Measurements from ENCODE around the gene GMPR.
A peak's percentile ranks its signal among the peaks of the same experiment; 100 is the strongest.
"Not testable (repeated sequence)": the region's sequence is repeated elsewhere in the genome, so short reads cannot be mapped to it uniquely, and the experiment has no call there.

Gene GMPR

DNA sequence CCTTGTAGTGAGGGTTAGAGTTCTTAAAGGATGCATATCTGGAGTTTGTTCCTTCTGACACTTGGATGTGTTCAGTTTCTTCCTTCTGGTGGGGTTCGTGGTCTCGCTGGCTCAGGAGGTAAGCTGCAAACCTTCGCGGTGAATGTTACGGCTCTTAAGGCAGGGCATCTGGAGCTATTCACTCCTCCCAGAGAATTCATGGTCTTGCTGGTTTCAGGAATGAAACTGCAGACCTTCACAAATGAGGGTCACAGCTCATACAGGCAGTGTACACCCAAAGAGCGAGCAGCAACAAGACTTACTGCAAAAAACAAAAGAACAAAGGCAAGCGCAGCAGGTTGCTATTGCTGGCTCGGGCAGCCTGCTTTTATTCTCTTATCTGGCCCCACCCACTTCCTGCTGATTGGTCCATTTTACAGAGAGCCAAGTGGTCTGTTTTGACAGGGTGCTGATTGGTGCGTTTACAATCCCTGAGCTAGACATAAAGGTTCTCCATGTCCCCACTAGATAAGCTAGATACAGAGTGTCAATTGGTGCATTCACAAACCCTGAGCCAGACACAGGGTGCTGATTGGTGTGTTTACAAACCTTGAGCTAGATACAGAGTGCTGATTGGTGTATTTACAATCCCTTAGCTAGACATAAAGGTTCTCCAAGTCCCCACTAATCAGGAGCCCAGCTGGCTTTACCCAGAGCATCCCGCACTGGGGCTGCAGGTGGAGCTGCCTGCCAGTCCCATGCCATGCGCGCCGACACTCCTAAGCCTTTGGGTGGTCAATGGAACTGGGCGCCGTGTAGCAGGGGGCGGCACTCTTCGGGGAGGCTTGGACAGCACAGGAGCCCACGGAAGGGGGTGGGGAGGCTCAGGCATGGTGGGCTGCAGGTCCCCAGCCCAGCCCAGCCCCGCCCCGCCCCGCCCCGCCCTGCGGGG, 12.0 kb upstream of the GMPR start:
- DNase-seq, result not testable (repeated sequence)

- no peak for DNase-seq
Measured at GRCh38 chr6:16227048-16227562, 11.3 kb upstream of the GMPR start.

GRCh38 chr6:16227605-16228004, 10.8 kb upstream of the GMPR start:
- no peak for DNase-seq

- no peak for DNase-seq
Measured at GRCh38 chr6:16228043-16228442, 10.3 kb upstream of the GMPR start.

DNA sequence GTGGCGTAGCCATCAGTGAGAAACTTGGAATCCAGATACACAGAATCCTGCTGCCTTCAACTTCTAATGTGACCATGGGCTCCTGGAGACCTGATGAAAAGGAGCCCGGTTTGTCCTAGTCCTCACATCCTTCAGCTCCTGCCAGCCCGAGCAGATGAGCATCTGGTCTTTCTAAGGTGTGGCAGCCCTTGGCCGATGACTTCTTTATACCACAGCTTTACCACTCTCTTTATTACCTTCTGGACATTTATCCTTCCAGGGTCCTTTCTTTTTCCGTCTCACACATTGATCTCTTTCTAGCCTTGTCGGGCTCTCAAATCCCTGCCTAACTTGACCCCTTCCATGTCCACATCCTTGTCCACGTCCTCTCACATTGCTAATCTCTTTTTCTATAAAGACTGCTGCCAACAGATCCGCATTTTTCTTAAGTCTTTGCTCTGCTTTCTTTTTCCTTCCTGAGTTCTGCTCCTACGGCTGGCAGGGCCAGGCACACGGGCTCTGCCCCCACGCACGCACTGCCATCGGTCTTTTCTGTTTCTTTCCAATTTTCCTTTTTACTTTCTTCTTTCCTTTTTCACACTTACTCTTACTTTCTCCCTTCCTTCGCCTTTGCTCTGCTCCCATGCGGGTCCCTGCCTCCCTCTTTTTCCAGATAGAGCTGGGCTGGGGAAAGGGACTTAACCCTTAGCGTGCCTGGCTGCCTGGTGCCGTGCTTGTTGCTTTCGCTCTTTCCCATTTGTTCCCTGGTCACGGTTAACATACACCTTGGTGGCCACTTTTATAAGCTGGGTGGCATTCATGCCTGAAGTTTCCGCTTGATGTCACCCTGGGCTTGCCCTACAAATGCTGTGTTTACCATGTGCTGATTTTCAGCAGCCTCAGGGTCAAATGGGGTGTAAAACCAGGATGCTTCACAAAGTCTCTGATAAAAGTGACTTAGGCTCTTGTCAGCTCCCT, 9.4 kb upstream of the GMPR start:
- no peak for DNase-seq

- DNase-seq, result no peak
Measured at GRCh38 chr6:16229700-16230099, 8.7 kb upstream of the GMPR start.

- DNase-seq, result no peak
Measured at GRCh38 chr6:16230953-16231352, 7.4 kb upstream of the GMPR start.

DNA sequence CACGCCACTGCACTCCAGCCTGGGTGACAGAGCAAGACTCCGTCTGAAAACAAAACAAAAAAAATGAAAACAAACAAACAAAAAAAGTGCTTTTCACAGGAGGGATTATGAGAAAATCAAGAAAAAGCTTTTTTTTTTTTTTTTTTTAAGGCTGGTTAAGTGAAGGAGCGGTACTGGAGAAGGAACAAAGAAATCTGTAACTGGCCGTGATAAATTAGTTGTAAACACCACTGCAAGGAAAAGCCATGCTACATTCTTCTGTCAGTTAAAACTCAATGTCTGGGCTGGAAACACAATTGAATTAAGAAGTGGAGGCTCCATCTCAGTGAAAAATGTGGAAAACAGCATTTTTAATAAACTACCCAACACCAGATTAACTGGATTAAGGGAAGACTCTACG, 6.3 kb upstream of the GMPR start:
- no peak for DNase-seq

GRCh38 chr6:16236009-16236501, 2.3 kb upstream of the GMPR start:
- no peak for DNase-seq

GRCh38 chr6:16236631-16237199, 1.7 kb upstream of the GMPR start:
- DNase-seq, result no peak

DNA sequence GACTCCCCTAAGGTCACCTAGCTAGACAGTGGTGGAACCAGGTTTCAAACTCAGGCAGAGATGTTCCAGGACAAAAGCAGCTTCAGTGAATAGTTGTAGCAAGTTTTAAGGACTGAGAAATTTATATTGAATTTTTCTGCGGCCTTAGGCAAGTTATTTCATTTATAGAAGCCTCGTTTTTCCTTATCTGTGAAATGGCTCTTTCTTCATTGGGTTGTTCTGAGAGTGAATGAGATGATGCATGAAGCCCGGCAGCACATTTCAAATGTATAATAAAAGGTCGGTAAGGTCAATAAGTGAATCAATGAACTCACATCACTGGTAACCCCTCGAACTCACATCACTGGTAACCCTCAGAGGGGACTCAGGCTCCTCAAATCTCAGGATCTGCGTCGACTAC, 1.1 kb upstream of the GMPR start:
- no peak for DNase-seq

- no peak for DNase-seq
Measured at GRCh38 chr6:16238963-16239797, 793 bp downstream of the GMPR start.

GRCh38 chr6:16239798-16240123, 1.4 kb downstream of the GMPR start:
- DNase-seq, result no peak

DNA sequence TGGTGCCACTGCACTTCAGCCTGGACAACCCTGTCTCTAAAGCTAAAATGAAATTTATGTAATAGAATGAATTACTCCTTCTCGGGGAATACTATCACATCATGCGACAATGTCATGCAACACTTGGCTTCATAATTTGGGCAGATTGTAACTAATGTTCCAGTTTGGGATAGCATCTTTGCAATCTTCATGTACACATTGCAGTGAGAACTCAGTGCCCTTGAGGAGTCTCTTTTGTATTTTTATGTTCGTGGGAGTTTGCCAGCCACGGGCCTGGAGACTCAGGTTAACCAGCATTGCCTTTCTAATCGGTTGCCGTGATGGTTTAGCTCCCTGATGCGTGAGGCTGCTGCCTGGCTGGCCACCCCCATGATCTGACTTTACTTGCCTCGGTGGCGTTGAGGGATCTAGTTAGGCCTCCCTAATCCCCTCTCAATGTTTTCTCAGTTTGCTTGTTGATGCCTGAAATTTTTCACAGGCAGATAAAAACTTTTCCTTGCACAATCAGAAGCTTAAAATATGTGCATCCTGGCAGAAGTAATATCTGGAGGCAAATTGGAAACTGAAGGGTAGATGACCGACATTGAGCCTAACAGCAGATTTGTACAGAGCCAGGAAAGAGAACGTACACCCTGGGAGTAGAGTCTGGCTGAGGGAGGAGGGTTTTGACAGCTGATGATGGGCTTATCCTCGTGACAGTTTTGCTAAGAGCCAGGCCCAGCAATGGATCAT, 2.4 kb downstream of the GMPR start:
- no peak for DNase-seq

DNA sequence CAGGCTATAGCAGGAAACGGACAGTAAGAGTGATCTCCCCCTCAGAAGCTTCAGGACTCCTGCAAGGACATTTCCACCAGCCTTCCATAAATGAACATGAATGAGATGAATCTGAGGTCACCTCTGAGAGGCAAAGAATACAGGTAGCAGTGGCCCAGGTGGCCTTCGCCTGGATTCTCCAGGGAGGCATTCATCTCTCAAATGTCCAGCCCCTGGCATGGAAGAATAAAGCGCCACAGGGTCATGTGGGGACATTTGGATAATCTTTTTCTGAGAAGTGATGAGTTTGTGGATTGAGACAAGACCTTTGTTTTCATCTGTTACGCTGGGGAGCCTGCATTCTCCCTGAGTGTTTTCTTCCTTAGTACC, 2.9 kb downstream of the GMPR start:
- no peak for DNase-seq

DNA sequence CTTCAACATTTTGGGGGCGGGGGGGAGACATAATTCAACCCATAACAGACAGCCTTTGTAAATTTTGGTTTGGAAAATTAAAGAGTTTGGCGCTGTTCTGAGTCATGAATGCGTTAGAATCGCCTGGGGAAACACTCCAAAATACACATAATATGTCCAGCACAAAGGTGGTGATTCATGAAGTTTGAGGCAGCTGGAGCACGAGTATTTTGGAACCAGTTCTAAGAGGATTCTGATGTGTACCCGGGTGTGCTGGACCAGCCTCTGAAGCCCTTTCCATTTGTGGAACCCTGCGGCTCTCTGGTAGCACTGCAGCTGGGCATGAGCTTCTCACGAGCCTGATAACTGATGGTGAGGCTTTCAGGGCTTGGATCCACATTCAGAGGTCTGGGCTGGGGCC, 4.7 kb downstream of the GMPR start:
- no peak for DNase-seq

DNA sequence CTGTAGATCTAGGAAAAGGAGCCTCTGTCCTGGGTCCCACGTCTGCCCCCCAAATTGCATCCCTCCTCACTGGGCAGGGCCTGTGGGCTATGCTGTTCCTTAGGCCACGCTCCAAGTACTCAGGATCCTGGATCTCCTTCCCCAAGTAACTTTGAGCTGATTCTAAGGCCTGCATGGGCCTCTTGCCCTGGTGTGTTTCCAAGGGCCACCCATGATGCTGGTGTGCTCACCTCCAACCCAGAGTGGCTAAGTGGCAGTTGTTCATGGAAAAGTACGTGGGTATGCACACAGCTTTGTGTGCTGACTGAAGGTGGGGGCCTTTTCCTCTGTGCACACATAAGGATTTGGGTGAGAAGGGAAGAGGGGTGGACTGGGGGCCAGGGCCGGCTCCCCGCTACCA, 5.3 kb downstream of the GMPR start:
- DNase-seq, result no peak

DNA sequence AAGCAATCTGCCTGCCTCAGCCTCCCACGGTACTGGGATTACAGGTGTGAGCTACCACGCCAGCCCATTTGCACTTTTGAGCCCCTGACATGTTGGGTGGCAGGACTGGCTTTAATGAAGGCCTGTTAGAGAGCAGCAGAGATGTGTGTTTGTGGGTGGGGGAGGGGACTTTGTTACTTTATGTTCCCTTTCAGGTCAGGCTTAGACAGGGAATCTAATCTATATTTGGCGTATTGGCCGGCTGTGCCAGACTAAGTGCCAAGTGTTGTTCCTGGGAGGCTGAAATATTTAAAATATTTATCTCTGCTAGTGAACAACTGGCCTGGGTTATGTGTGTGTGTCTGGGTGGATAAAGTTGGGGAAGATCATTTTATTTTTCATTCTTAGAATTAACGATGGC, 6.1 kb downstream of the GMPR start:
- no peak for DNase-seq

- peak; percentile 58 for DNase-seq
Measured at GRCh38 chr6:16244869-16245451, 6.6 kb downstream of the GMPR start.

GRCh38 chr6:16248271-16248853, 10.0 kb downstream of the GMPR start:
- no peak for DNase-seq

DNA sequence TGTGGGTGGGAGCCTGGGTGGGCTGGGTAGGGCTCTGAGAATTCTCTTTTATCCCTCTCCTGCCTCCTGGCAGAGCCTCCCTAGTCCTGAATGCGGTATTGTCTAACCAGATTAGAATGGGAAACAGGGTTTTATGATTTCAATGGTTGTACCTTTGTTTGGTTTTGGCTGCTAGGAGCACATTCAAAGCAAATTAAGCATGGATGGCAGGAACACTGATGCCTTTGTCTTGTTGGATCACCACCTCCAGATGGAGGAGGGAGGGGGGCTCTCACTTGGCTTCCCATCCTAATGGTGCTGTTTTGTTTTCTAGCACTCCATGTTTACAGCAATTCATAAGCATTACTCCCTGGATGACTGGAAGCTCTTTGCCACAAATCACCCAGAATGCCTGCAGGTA, 11.6 kb downstream of the GMPR start:
- DNase-seq, result peak; percentile 75
